HepG2 (cell line): ENCODE results near the gene SMO. TPM values are rescaled to one million over a fixed set of nuclear protein-coding genes. Genes with fewer than 3 reads are reported as not detected.

Experiments used
- ATF4 ChIP-seq, 2 experiments: fragments of 450-650 bp in 1 of 2; sonication (generic) in 1 of 2; formaldehyde crosslinking; IDR thresholded peaks; 2 replicates each; pipeline versions ENCODE4 v1.5.0 to v1.8.0; 2020 to 2022; ENCODE audit warnings: mild to moderate bottlenecking in 1 of 2, missing genetic modification reagents in 1 of 2
- BRD4 ChIP-seq: sonication (generic); formaldehyde crosslinking; IDR thresholded peaks from 2 replicates; pipeline ENCODE4 v1.4.0; 2020; ENCODE audit warnings: missing genetic modification reagents
- GRHL1 ChIP-seq: sonication (generic); formaldehyde crosslinking; conservative IDR thresholded peaks from 2 replicates; pipeline ENCODE4 v1.8.0; 2022; ENCODE audit warnings: missing genetic modification reagents
- MAF1 ChIP-seq: sonication (generic); formaldehyde crosslinking; IDR thresholded peaks from 2 replicates; pipeline ENCODE4 v1.5.0; 2020; ENCODE audit warnings: missing genetic modification reagents, borderline replicate concordance
- MBD4 ChIP-seq: IDR thresholded peaks from 2 replicates; pipeline ENCODE4 v1.6.1; 2012; ENCODE audit warnings: low read length, inconsistent platforms, borderline replicate concordance
- MIER3 ChIP-seq: IDR thresholded peaks from 2 replicates; pipeline ENCODE4 v1.6.1; 2016; ENCODE audit warnings: missing compliant biosample characterization, borderline replicate concordance
- PRDM15 ChIP-seq: sonication (generic); formaldehyde crosslinking; IDR thresholded peaks from 2 replicates; pipeline ENCODE4 v1.4.0; 2020; ENCODE audit warnings: missing genetic modification reagents
- RBAK ChIP-seq: sonication (generic); formaldehyde crosslinking; IDR thresholded peaks from 2 replicates; pipeline ENCODE4 v1.5.1; 2020; ENCODE audit warnings: mild to moderate bottlenecking, missing genetic modification reagents
- RERE ChIP-seq: IDR thresholded peaks from 2 replicates; pipeline ENCODE4 v1.6.1; 2016; ENCODE audit warnings: low read depth, missing genetic modification reagents, missing compliant biosample characterization
- RFX5 ChIP-seq: IDR thresholded peaks from 2 replicates; pipeline ENCODE4 v1.6.1; 2011; ENCODE audit warnings: low read depth, low read length, improper control_type of control experiment
- SP4 ChIP-seq: sonication (generic); formaldehyde crosslinking; IDR thresholded peaks from 2 replicates; pipeline ENCODE4 v1.8.1; 2023; ENCODE audit warnings: mild to moderate bottlenecking, missing genetic modification reagents
- ZNF17 ChIP-seq: sonication (generic); formaldehyde crosslinking; IDR thresholded peaks from 2 replicates; pipeline ENCODE4 v1.5.0; 2020; ENCODE audit warnings: mild to moderate bottlenecking, missing genetic modification reagents
- ZNF513 ChIP-seq: sonication (generic); formaldehyde crosslinking; conservative IDR thresholded peaks from 2 replicates; pipeline ENCODE4 v1.5.0; 2020; ENCODE audit warnings: missing genetic modification reagents
- ZSCAN29 ChIP-seq: sonication (generic); formaldehyde crosslinking; conservative IDR thresholded peaks from 2 replicates; pipeline ENCODE4 v1.4.0; 2020; ENCODE audit warnings: mild to moderate bottlenecking, missing genetic modification reagents
- polyA plus RNA-seq, 8 experiments: library from polyadenylated mRNA; depleted of rRNA in 3 of 8; stranded (reverse) in 7 of 8; unstranded in 1 of 8; fragments of >200 nt; fragmentation: Illumina TruSeq in 4 of 8; extraction: Trizol in 4 of 8; gene quantifications; 2 replicates each; pipeline versions ENCODE4 v1.2.1 to v1.2.3, GENCODE V29; 2011 to 2016; ENCODE audit warnings: low read depth in 4 of 8, missing spikeins in 1 of 8, mixed read lengths in 1 of 8; ENCODE audit not compliant: insufficient read depth in 1 of 8
- total RNA-seq, 5 experiments: library from RNA; depleted of rRNA; stranded (reverse); fragments of >200 nt; fragmentation: Illumina TruSeq; extraction: Trizol; gene quantifications; 2 replicates each; pipeline ENCODE4 v1.2.3, GENCODE V29; 2016; ENCODE audit warnings: low read depth in 1 of 5

SMO gene
- total and polyA plus RNA-seq, 2 of the 13 experiments (the other 11 are each of a cell fraction or from before 2014, with no cell fraction given): 23.8 to 32.3 TPM

- TF ChIP-seq GRHL1 (no peak), ZNF513 (CRISPR knock-in tag) (no peak), MBD4 (no peak), PRDM15 (CRISPR knock-in tag) (no peak), ATF4 (CRISPR knock-in tag; IDR thresholded peaks at IDR 0.05) (no peak), ZNF17 (CRISPR knock-in tag) (no peak), BRD4 (CRISPR knock-in tag) (no peak), RFX5 (no peak), SP4 (CRISPR knock-in tag) (peak; percentile 86), ZSCAN29 (no peak), RERE (no peak), MAF1 (no peak), RBAK (CRISPR knock-in tag) (no peak), MIER3 (no peak; the same call in none of the 2 replicates)
These were observed 36.1 kb downstream of the SMO start, which contains the start of gene AHCYL2 (continued) for GRCh38 chr7:129224251-129225205.
